BLaER1 (cell line): Measurements from ENCODE around the gene DUS1L.
A peak's percentile ranks its signal among the peaks of the same experiment; 100 is the strongest.

ENCODE experiments used
- H3K27ac ChIP-seq: shearing (Covaris generic); formaldehyde crosslinking; 2 replicates; pipeline ENCODE4 v1.8.1; 2022
- H3K27me3 ChIP-seq: shearing (Covaris generic); formaldehyde crosslinking; 2 replicates; pipeline ENCODE4 v1.8.1; 2022
- H3K36me3 ChIP-seq: shearing (Covaris generic); formaldehyde crosslinking; 2 replicates; pipeline ENCODE4 v1.8.1; 2022
- H3K4me1 ChIP-seq: shearing (Covaris generic); formaldehyde crosslinking; 2 replicates; pipeline ENCODE4 v1.8.1; 2022
- H3K4me2 ChIP-seq: shearing (Covaris generic); formaldehyde crosslinking; 2 replicates; pipeline ENCODE4 v1.8.1; 2022
- H3K4me3 ChIP-seq: shearing (Covaris generic); formaldehyde crosslinking; 2 replicates; pipeline ENCODE4 v1.8.1; 2022
- H3K9ac ChIP-seq: shearing (Covaris generic); formaldehyde crosslinking; 2 replicates; pipeline ENCODE4 v1.8.1; 2022
- H3K9me3 ChIP-seq: shearing (Covaris generic); formaldehyde crosslinking; 2 replicates; pipeline ENCODE4 v1.8.1; 2022
- H4K20me1 ChIP-seq: shearing (Covaris generic); formaldehyde crosslinking; 2 replicates; pipeline ENCODE4 v1.8.1; 2022
- Cebpa-rat ChIP-seq: shearing (Covaris generic); IDR thresholded peaks from 2 replicates; pipeline ENCODE4 v1.8.1; 2022

Gene DUS1L

GRCh38 chr17:82051776-82052637 is 13.6 kb downstream of the DUS1L start, which contains the start of the genes GPS1 and RFNG:
TSS of gene GPS1 (plus strand) at chr17:82051898. CDS start at chr17:82051932, 34 bp downstream.
TSS of gene RFNG (minus strand) at chr17:82051811. CDS start at chr17:82051766, 45 bp downstream.
- TF ChIP-seq Cebpa-rat = no peak
- H4K20me1 ChIP-seq = peaks cover 50% of the 10 kb centered on the region
- peaks cover 45% of the 10 kb centered on the region for H3K4me1 ChIP-seq
- H3K36me3 ChIP-seq = peaks cover 74% of the 10 kb centered on the region
- H3K4me3 ChIP-seq = peak within 1 kb of the TSS; percentile 98
- H3K9me3 ChIP-seq = no peaks in the 10 kb centered on the region
- H3K9ac ChIP-seq = peak within 1 kb of the TSS; percentile 88
- no peaks in the 10 kb centered on the region for H3K27me3 ChIP-seq
- H3K27ac ChIP-seq = peak within 1 kb of the TSS; percentile 78
- H3K4me2 ChIP-seq = peak within 1 kb of the TSS; percentile 98

GRCh38 chr17:82050761-82051641 is 14.6 kb downstream of the DUS1L start:
- no peak for TF ChIP-seq Cebpa-rat
- Histone ChIP-seq H3K4me1 (peaks cover 42% of the 10 kb centered on the region), H4K20me1 (peaks cover 40% of the 10 kb centered on the region), H3K27ac (peak overlapping the region; percentile 78), H3K27me3 (no peaks in the 10 kb centered on the region), H3K9me3 (no peaks in the 10 kb centered on the region), H3K4me2 (peak overlapping the region; percentile 98), H3K36me3 (peaks cover 69% of the 10 kb centered on the region), H3K9ac (peak overlapping the region; percentile 88), H3K4me3 (peak overlapping the region; percentile 98)

GRCh38 chr17:82050152-82050760 is 15.3 kb downstream of the DUS1L start:
- H3K9me3 ChIP-seq = no peaks in the 10 kb centered on the region
- peak overlapping the region; percentile 88 for H3K9ac ChIP-seq
- peaks cover 35% of the 10 kb centered on the region for H4K20me1 ChIP-seq
- H3K4me3 ChIP-seq = peak overlapping the region; percentile 98
- H3K27ac ChIP-seq = no peak overlapping the region
- TF ChIP-seq Cebpa-rat = no peak
- no peaks in the 10 kb centered on the region for H3K27me3 ChIP-seq
- H3K4me1 ChIP-seq = peaks cover 42% of the 10 kb centered on the region
- peaks cover 62% of the 10 kb centered on the region for H3K36me3 ChIP-seq
- H3K4me2 ChIP-seq = peak overlapping the region; percentile 98

GRCh38 chr17:82049521-82049971 is 16.1 kb downstream of the DUS1L start:
- no peak for TF ChIP-seq Cebpa-rat
- Histone ChIP-seq H3K36me3 (peaks cover 55% of the 10 kb centered on the region), H3K9ac (no peak overlapping the region), H3K4me2 (no peak overlapping the region), H4K20me1 (peaks cover 28% of the 10 kb centered on the region), H3K4me1 (peaks cover 35% of the 10 kb centered on the region), H3K27me3 (no peaks in the 10 kb centered on the region), H3K4me3 (no peak overlapping the region), H3K9me3 (no peaks in the 10 kb centered on the region), H3K27ac (no peak overlapping the region)

- H3K27ac ChIP-seq = no peak overlapping the region
- no peaks in the 10 kb centered on the region for H3K9me3 ChIP-seq
- H3K4me1 ChIP-seq = peaks cover 31% of the 10 kb centered on the region
- no peak overlapping the region for H3K9ac ChIP-seq
- no peak overlapping the region for H3K4me2 ChIP-seq
- peaks cover 23% of the 10 kb centered on the region for H4K20me1 ChIP-seq
- no peak overlapping the region for H3K4me3 ChIP-seq
- peaks cover 51% of the 10 kb centered on the region for H3K36me3 ChIP-seq
- H3K27me3 ChIP-seq = no peaks in the 10 kb centered on the region
- TF ChIP-seq Cebpa-rat = no peak
These were observed 16.5 kb downstream of the DUS1L start for GRCh38 chr17:82049106-82049505.

GRCh38 chr17:82048571-82048971 is 17.0 kb downstream of the DUS1L start:
- no peak for TF ChIP-seq Cebpa-rat
- H3K27me3 ChIP-seq = no peaks in the 10 kb centered on the region

GRCh38 chr17:82047914-82048570 is 17.6 kb downstream of the DUS1L start:
- H3K9me3 ChIP-seq = no peaks in the 10 kb centered on the region
- no peaks in the 10 kb centered on the region for H3K27me3 ChIP-seq
- H3K27ac ChIP-seq = no peak overlapping the region
- H3K9ac ChIP-seq = no peak overlapping the region
- H3K36me3 ChIP-seq = peaks cover 40% of the 10 kb centered on the region
- no peak overlapping the region for H3K4me3 ChIP-seq
- H3K4me1 ChIP-seq = peaks cover 21% of the 10 kb centered on the region
- peaks cover 13% of the 10 kb centered on the region for H4K20me1 ChIP-seq
- no peak for TF ChIP-seq Cebpa-rat
- H3K4me2 ChIP-seq = no peak overlapping the region

More at GRCh38 chr17:82048571-82048971, 17.0 kb downstream of the DUS1L start:
- Histone ChIP-seq H3K27ac (no peak overlapping the region), H3K4me1 (peaks cover 26% of the 10 kb centered on the region), H3K36me3 (peaks cover 45% of the 10 kb centered on the region), H3K4me3 (no peak overlapping the region), H3K9me3 (no peaks in the 10 kb centered on the region), H4K20me1 (peaks cover 18% of the 10 kb centered on the region), H3K9ac (no peak overlapping the region), H3K4me2 (no peak overlapping the region)

GRCh38 chr17:82047379-82047778 is 18.2 kb downstream of the DUS1L start:
- Histone ChIP-seq H3K27ac (no peak overlapping the region), H4K20me1 (peaks cover 6% of the 10 kb centered on the region), H3K4me2 (no peak overlapping the region), H3K4me1 (peaks cover 14% of the 10 kb centered on the region), H3K9ac (no peak overlapping the region), H3K36me3 (peaks cover 40% of the 10 kb centered on the region), H3K27me3 (no peaks in the 10 kb centered on the region), H3K4me3 (no peak overlapping the region), H3K9me3 (no peaks in the 10 kb centered on the region)
- TF ChIP-seq Cebpa-rat = no peak

- H3K36me3 ChIP-seq = peaks cover 40% of the 10 kb centered on the region
- no peak overlapping the region for H3K27ac ChIP-seq
- peaks cover 1% of the 10 kb centered on the region; the same call in 1 of the 2 replicates for H4K20me1 ChIP-seq
- H3K9me3 ChIP-seq = no peaks in the 10 kb centered on the region
- H3K9ac ChIP-seq = no peak overlapping the region
- H3K4me3 ChIP-seq = no peak overlapping the region
- no peaks in the 10 kb centered on the region for H3K27me3 ChIP-seq
- peaks cover 14% of the 10 kb centered on the region for H3K4me1 ChIP-seq
- no peak overlapping the region for H3K4me2 ChIP-seq
- TF ChIP-seq Cebpa-rat = no peak
These were observed 18.7 kb downstream of the DUS1L start for GRCh38 chr17:82046903-82047302.
